Skeletal muscle satellite cell (primary cell): ENCODE measurements around the gene FRS3.

Experiments
- H3K27me3 ChIP-seq: 2 replicates; pipeline ENCODE4 v1.7.0; 2013; ENCODE audit warnings: low read length; ENCODE audit not compliant: control insufficient read depth, insufficient read depth
- H3K36me3 ChIP-seq: 2 replicates; pipeline ENCODE4 v1.7.0; 2013; ENCODE audit warnings: mild to moderate bottlenecking, control low read depth, low read length; ENCODE audit not compliant: insufficient read depth
- H3K4me1 ChIP-seq: 2 replicates; pipeline ENCODE4 v1.7.0; 2013; ENCODE audit warnings: low read length; ENCODE audit not compliant: control insufficient read depth, insufficient read depth
- H3K4me2 ChIP-seq: 2 replicates; pipeline ENCODE4 v1.7.0; 2013; ENCODE audit warnings: mild to moderate bottlenecking, low read length
- H3K4me3 ChIP-seq: 2 replicates; pipeline ENCODE4 v1.7.0; 2013; ENCODE audit warnings: low read length
- H3K9ac ChIP-seq: 2 replicates; pipeline ENCODE4 v1.7.0; 2013; ENCODE audit warnings: mild to moderate bottlenecking, low read depth, low read length, moderate library complexity
- H3K9me3 ChIP-seq: replicated peaks from 2 replicates; pipeline ENCODE4 v1.7.0; 2013; ENCODE audit warnings: mild to moderate bottlenecking, control low read depth, low read length

Gene FRS3

GRCh38 chr6:41759905-41760579, 19.7 kb downstream of the FRS3 start:
- H3K9ac ChIP-seq, result no peak overlapping the region
- H3K4me2 ChIP-seq, result no peak overlapping the region
- no peak overlapping the region for H3K4me3 ChIP-seq
- no peaks in the 10 kb centered on the region for H3K4me1 ChIP-seq
- H3K36me3 ChIP-seq, result no peaks in the 10 kb centered on the region
- no peaks in the 10 kb centered on the region for H3K9me3 ChIP-seq
- peaks cover 32% of the 10 kb centered on the region for H3K27me3 ChIP-seq

GRCh38 chr6:41759106-41759904, 20.4 kb downstream of the FRS3 start:
- Histone ChIP-seq H3K27me3 (peaks cover 36% of the 10 kb centered on the region), H3K9me3 (no peaks in the 10 kb centered on the region), H3K4me3 (no peak overlapping the region), H3K4me1 (no peaks in the 10 kb centered on the region), H3K9ac (no peak overlapping the region), H3K4me2 (no peak overlapping the region), H3K36me3 (no peaks in the 10 kb centered on the region)

GRCh38 chr6:41758641-41759035, 21.1 kb downstream of the FRS3 start:
- Histone ChIP-seq H3K4me2 (no peak overlapping the region), H3K27me3 (peaks cover 43% of the 10 kb centered on the region), H3K9ac (no peak overlapping the region), H3K9me3 (no peaks in the 10 kb centered on the region), H3K36me3 (no peaks in the 10 kb centered on the region), H3K4me1 (no peaks in the 10 kb centered on the region), H3K4me3 (no peak overlapping the region)

GRCh38 chr6:41757931-41758640, 21.6 kb downstream of the FRS3 start:
- Histone ChIP-seq H3K27me3 (peaks cover 48% of the 10 kb centered on the region), H3K9me3 (no peaks in the 10 kb centered on the region), H3K9ac (no peak overlapping the region), H3K36me3 (no peaks in the 10 kb centered on the region), H3K4me2 (no peak overlapping the region), H3K4me1 (no peaks in the 10 kb centered on the region), H3K4me3 (no peak overlapping the region)

- Histone ChIP-seq H3K9ac (no peak overlapping the region), H3K4me1 (no peaks in the 10 kb centered on the region), H3K4me3 (no peak overlapping the region)
These were observed 22.4 kb downstream of the FRS3 start for GRCh38 chr6:41757271-41757670.

GRCh38 chr6:41756354-41756753, 23.3 kb downstream of the FRS3 start:
- Histone ChIP-seq H3K27me3 (peaks cover 48% of the 10 kb centered on the region), H3K9ac (no peak overlapping the region), H3K36me3 (no peaks in the 10 kb centered on the region)

More at GRCh38 chr6:41757271-41757670, 22.4 kb downstream of the FRS3 start:
- Histone ChIP-seq H3K27me3 (peaks cover 48% of the 10 kb centered on the region), H3K4me2 (no peak overlapping the region), H3K9me3 (no peaks in the 10 kb centered on the region), H3K36me3 (no peaks in the 10 kb centered on the region)

GRCh38 chr6:41755895-41756294, 23.8 kb downstream of the FRS3 start:
- no peaks in the 10 kb centered on the region for H3K9me3 ChIP-seq
- H3K36me3 ChIP-seq, result no peaks in the 10 kb centered on the region
- no peak overlapping the region for H3K9ac ChIP-seq
- H3K27me3 ChIP-seq, result peaks cover 48% of the 10 kb centered on the region
- no peak overlapping the region for H3K4me3 ChIP-seq
- no peak overlapping the region for H3K4me2 ChIP-seq
- no peaks in the 10 kb centered on the region for H3K4me1 ChIP-seq

More at GRCh38 chr6:41756354-41756753, 23.3 kb downstream of the FRS3 start:
- H3K9me3 ChIP-seq, result no peaks in the 10 kb centered on the region
- H3K4me1 ChIP-seq, result no peaks in the 10 kb centered on the region
- no peak overlapping the region for H3K4me2 ChIP-seq
- H3K4me3 ChIP-seq, result no peak overlapping the region

- no peaks in the 10 kb centered on the region for H3K4me1 ChIP-seq
- H3K9me3 ChIP-seq, result no peaks in the 10 kb centered on the region
- H3K9ac ChIP-seq, result no peak overlapping the region
- no peak overlapping the region for H3K4me2 ChIP-seq
- no peaks in the 10 kb centered on the region for H3K36me3 ChIP-seq
- peaks cover 33% of the 10 kb centered on the region for H3K27me3 ChIP-seq
- no peak overlapping the region for H3K4me3 ChIP-seq
These were observed 29.3 kb downstream of the FRS3 start for GRCh38 chr6:41750374-41750773.

GRCh38 chr6:41748542-41748941, 31.2 kb downstream of the FRS3 start:
- Histone ChIP-seq H3K9me3 (no peaks in the 10 kb centered on the region), H3K27me3 (peaks cover 26% of the 10 kb centered on the region), H3K9ac (no peak overlapping the region), H3K4me3 (no peak overlapping the region), H3K4me2 (no peak overlapping the region), H3K4me1 (no peaks in the 10 kb centered on the region), H3K36me3 (no peaks in the 10 kb centered on the region)

GRCh38 chr6:41748102-41748477, 31.6 kb downstream of the FRS3 start:
- H3K27me3 ChIP-seq, result peaks cover 24% of the 10 kb centered on the region
- no peaks in the 10 kb centered on the region for H3K9me3 ChIP-seq
- H3K4me1 ChIP-seq, result no peaks in the 10 kb centered on the region
- H3K4me3 ChIP-seq, result no peak overlapping the region
- no peak overlapping the region for H3K9ac ChIP-seq
- H3K4me2 ChIP-seq, result no peak overlapping the region
- H3K36me3 ChIP-seq, result no peaks in the 10 kb centered on the region

- Histone ChIP-seq H3K9ac (no peak within 1 kb of the TSS), H3K27me3 (peaks cover 24% of the 10 kb centered on the region), H3K4me3 (no peak within 1 kb of the TSS), H3K36me3 (no peaks in the 10 kb centered on the region), H3K4me2 (no peak within 1 kb of the TSS), H3K4me1 (no peaks in the 10 kb centered on the region), H3K9me3 (no peaks in the 10 kb centered on the region)
These were observed 32.2 kb downstream of the FRS3 start, which contains the start of gene PGC for GRCh38 chr6:41747256-41748101. Gene PGC, minus strand, starts transcription at chr6:41747397. Its CDS starts 63 bp downstream, at chr6:41747334.
